Caco-2 (cell line): ENCODE results near the gene AXL. TPM values are rescaled to one million over a fixed set of nuclear protein-coding genes. Genes with fewer than 3 reads are reported as not detected.

Source experiments
- BruUV-seq: library from RNA; stranded (reverse); fragments of 400-500 nt; replicated peaks from 2 replicates; lab custom pipeline; 2021; lab: Mats Ljungman, UMichigan
- CTCF ChIA-PET: fragments of 300-600 bp; sonication (Branson Sonifier 250); formaldehyde crosslinking; loops from one replicate; lab custom pipeline; 2022; ENCODE audit warnings: antibody characterized with exemption; lab: Charles Lee
- POLR2A ChIA-PET: fragments of 300-600 bp; sonication (Branson Sonifier 250); formaldehyde crosslinking; loops from one replicate; lab custom pipeline; 2022; ENCODE audit warnings: antibody characterized with exemption; lab: Charles Lee
- DNase-seq, 2 experiments: peaks; one replicate each; pipeline versions ENCODE4 v3.0.0 to v3.0.0-alpha.2; 2020 to 2022
- H3K27me3 ChIP-seq: replicated peaks from 2 replicates; pipeline ENCODE4 v1.6.0; 2011; ENCODE audit warnings: low read length; ENCODE audit not compliant: control insufficient read depth, insufficient read depth
- H3K36me3 ChIP-seq: 2 replicates; pipeline ENCODE4 v1.5.1; 2011; ENCODE audit warnings: low read length; ENCODE audit not compliant: control insufficient read depth, insufficient read depth
- H3K4me1 ChIP-seq: fragments of 250-450 bp; sonication (Bioruptor Pico); 2 replicates; pipeline ENCODE4 v1.5.1; 2020; ENCODE audit warnings: mild to moderate bottlenecking
- H3K4me3 ChIP-seq: 2 replicates; pipeline ENCODE4 v1.5.1; 2011; ENCODE audit warnings: low read depth, mild to moderate bottlenecking, control low read depth, low read length
- H3K9me3 ChIP-seq: fragments of 250-450 bp; sonication (Bioruptor Pico); 2 replicates; pipeline ENCODE4 v1.5.1; 2020; ENCODE audit warnings: mild to moderate bottlenecking, moderate library complexity
- H3K27ac Mint-ChIP-seq: one replicate; pipeline ENCODE4 v1.8.0; 2022; ENCODE audit warnings: mixed read lengths; ENCODE audit not compliant: unreplicated experiment
- H3K27me3 Mint-ChIP-seq: one replicate; pipeline ENCODE4 v1.8.0; 2022; ENCODE audit warnings: mixed read lengths; ENCODE audit not compliant: insufficient read depth, unreplicated experiment
- H3K36me3 Mint-ChIP-seq: one replicate; pipeline ENCODE4 v1.8.0; 2022; ENCODE audit warnings: mild to moderate bottlenecking, mixed read lengths; ENCODE audit not compliant: insufficient read depth, unreplicated experiment
- H3K4me1 Mint-ChIP-seq: one replicate; pipeline ENCODE4 v1.8.0; 2022; ENCODE audit warnings: low read depth, mixed read lengths; ENCODE audit not compliant: unreplicated experiment
- H3K4me3 Mint-ChIP-seq: one replicate; pipeline ENCODE4 v1.8.0; 2022; ENCODE audit warnings: mild to moderate bottlenecking, moderate library complexity, mixed read lengths; ENCODE audit not compliant: unreplicated experiment
- H3K9me3 Mint-ChIP-seq: one replicate; pipeline ENCODE4 v1.8.0; 2022; ENCODE audit warnings: mixed read lengths; ENCODE audit not compliant: unreplicated experiment
- CTCF ChIP-seq, 2 experiments: fragments of 200-600 bp in 1 of 2; IDR thresholded peaks; 1 replicate in 1 of 2; 2 replicates in 1 of 2; pipeline versions ENCODE4 v1.5.1 to v1.8.0; 2011 to 2022; ENCODE audit warnings: antibody characterized with exemption in 1 of 2, control low read depth in 1 of 2, inconsistent platforms in 1 of 2, low read depth in 1 of 2, low read length in 1 of 2, mild to moderate bottlenecking in 1 of 2, moderate library complexity in 1 of 2; ENCODE audit not compliant: insufficient read depth in 1 of 2, severe bottlenecking in 1 of 2, unreplicated experiment in 1 of 2
- intact Hi-C: fragments of 100-400 bp; cut with micrococcal nuclease; formaldehyde crosslinking; loops from one replicate; pipeline ENCODE4 v1.10.0; 2022; ENCODE audit not compliant: unreplicated experiment
- total RNA-seq: library from RNA; stranded (reverse); gene quantifications from 2 replicates; pipeline ENCODE4 v1.2.3, GENCODE V29; 2022

The AXL gene
- total RNA-seq, 1 experiment from 2014 or later, result 1.2 TPM

GRCh38 chr19:41234512-41235168 is 15.6 kb downstream of the AXL start:
- Histone ChIP-seq H3K9me3 (no peaks in the 10 kb centered on the region), H3K27me3 (no peaks in the 10 kb centered on the region), H3K4me3 (no peak overlapping the region), H3K4me1 (no peaks in the 10 kb centered on the region), H3K36me3 (no peaks in the 10 kb centered on the region)
- intact Hi-C loops, result no loop called here
- POLR2A ChIA-PET, result no interaction called here
- no peak for TF ChIP-seq CTCF (IDR thresholded peaks at IDR 0.05; ENCODE audit: insufficient read depth in 1 of 2, low read depth in 1 of 2, low read length in 1 of 2, severe bottlenecking in 1 of 2, unreplicated experiment in 1 of 2)
- Mint-ChIP-seq H3K36me3 (no peaks in the 10 kb centered on the region), H3K27ac (no peak overlapping the region), H3K9me3 (no peaks in the 10 kb centered on the region), H3K27me3 (no peaks in the 10 kb centered on the region), H3K4me1 (no peaks in the 10 kb centered on the region), H3K4me3 (no peak overlapping the region)
- no peak for DNase-seq
- BruUV-seq, result no TSS peak
- CTCF ChIA-PET, result no interaction called here

GRCh38 chr19:41235480-41235879 is 16.5 kb downstream of the AXL start:
- H3K4me1 ChIP-seq, result no peaks in the 10 kb centered on the region
- H3K36me3 Mint-ChIP-seq, result no peaks in the 10 kb centered on the region
- no peak for TF ChIP-seq CTCF (IDR thresholded peaks at IDR 0.05; ENCODE audit: insufficient read depth in 1 of 2, low read depth in 1 of 2, low read length in 1 of 2, severe bottlenecking in 1 of 2, unreplicated experiment in 1 of 2)
- ChIA-PET CTCF (no interaction called here), POLR2A (interaction anchor here (0.7 kb wide), 1 partner anchor 49 kb away, joined by 8 read pairs; no protein-coding TSS in a partner anchor)
- H3K27me3 ChIP-seq, result no peaks in the 10 kb centered on the region
- H3K4me1 Mint-ChIP-seq, result no peaks in the 10 kb centered on the region
- no peaks in the 10 kb centered on the region for H3K9me3 Mint-ChIP-seq
- BruUV-seq, result no TSS peak
- H3K27ac Mint-ChIP-seq, result no peak overlapping the region
- H3K27me3 Mint-ChIP-seq, result no peaks in the 10 kb centered on the region
- intact Hi-C loops, result no loop called here
- H3K9me3 ChIP-seq, result no peaks in the 10 kb centered on the region
- no peaks in the 10 kb centered on the region for H3K36me3 ChIP-seq
- no peak for DNase-seq
- no peak overlapping the region for H3K4me3 Mint-ChIP-seq
- H3K4me3 ChIP-seq, result no peak overlapping the region

- no peak for DNase-seq
- Mint-ChIP-seq H3K4me3 (no peak overlapping the region), H3K9me3 (no peaks in the 10 kb centered on the region), H3K27ac (no peak overlapping the region), H3K27me3 (no peaks in the 10 kb centered on the region), H3K36me3 (no peaks in the 10 kb centered on the region), H3K4me1 (no peaks in the 10 kb centered on the region)
- ChIA-PET CTCF (no interaction called here), POLR2A (no interaction called here)
- H3K9me3 ChIP-seq, result no peaks in the 10 kb centered on the region
- H3K4me1 ChIP-seq, result no peaks in the 10 kb centered on the region
- intact Hi-C loops, result no loop called here
- BruUV-seq, result no TSS peak
- H3K36me3 ChIP-seq, result no peaks in the 10 kb centered on the region
- TF ChIP-seq CTCF (IDR thresholded peaks at IDR 0.05; ENCODE audit: insufficient read depth in 1 of 2, low read depth in 1 of 2, low read length in 1 of 2, severe bottlenecking in 1 of 2, unreplicated experiment in 1 of 2), result no peak
- no peaks in the 10 kb centered on the region for H3K27me3 ChIP-seq
- H3K4me3 ChIP-seq, result no peak overlapping the region
These were observed 19.2 kb downstream of the AXL start for GRCh38 chr19:41238244-41238643.
